Activated CD4-positive, alpha-beta T cell treated with anti-CD3 and anti-CD28 coated beads, Interleukin-10, Interleukin-2, amounts not matched to agents 100 ng/mL and 50 ng/mL, durations not matched to agents 16 hours and 8 hours (primary cell): ENCODE measurements around the gene YIF1A.

Experiments
- DNase-seq: peaks from one replicate; pipeline ENCODE4 v3.0.0-alpha.2; 2020

YIF1A gene

GRCh38 chr11:66288671-66289547, at the start of gene YIF1A:
Gene YIF1A (minus strand): TSS chr11:66289143. CDS start chr11:66288985, 158 bp downstream.
- peak; percentile 100 for DNase-seq

- DNase-seq, result no peak
Measured at GRCh38 chr11:66337103-66337899, 48.4 kb upstream of the YIF1A start.

GRCh38 chr11:66336234-66337102, 47.5 kb upstream of the YIF1A start, which contains the start of gene RIN1:
Gene RIN1 (minus strand): TSS chr11:66336434. CDS start chr11:66336402, 32 bp downstream.
- DNase-seq, result peak; percentile 84

GRCh38 chr11:66335531-66336233, 46.7 kb upstream of the YIF1A start:
- no peak for DNase-seq

GRCh38 chr11:66334605-66335442, 45.9 kb upstream of the YIF1A start:
- no peak for DNase-seq

GRCh38 chr11:66333896-66334604, 45.1 kb upstream of the YIF1A start:
- no peak for DNase-seq

- no peak for DNase-seq
Measured at GRCh38 chr11:66333220-66333877, 44.4 kb upstream of the YIF1A start.

GRCh38 chr11:66332371-66333219, 43.7 kb upstream of the YIF1A start:
- no peak for DNase-seq

GRCh38 chr11:66331542-66332370, 42.8 kb upstream of the YIF1A start:
- no peak for DNase-seq

GRCh38 chr11:66330931-66331330, 42.0 kb upstream of the YIF1A start:
- DNase-seq, result no peak

- no peak for DNase-seq
Measured at GRCh38 chr11:66329165-66329673, 40.3 kb upstream of the YIF1A start.

- DNase-seq, result peak; percentile 89
Measured at GRCh38 chr11:66328302-66329144, 39.6 kb upstream of the YIF1A start.

- DNase-seq, result peak; percentile 21
Measured at GRCh38 chr11:66328031-66328301, 39.0 kb upstream of the YIF1A start.

- no peak for DNase-seq
Measured at GRCh38 chr11:66327171-66328030, 38.5 kb upstream of the YIF1A start.

- no peak for DNase-seq
Measured at GRCh38 chr11:66326261-66327111, 37.5 kb upstream of the YIF1A start.
